Thyroid gland (tissue), 4 donors: Measurements from ENCODE around the gene USP48. TPM values are rescaled to one million over a fixed set of nuclear protein-coding genes. Genes with fewer than 3 reads are reported as not detected.
"Not testable (repeated sequence)": the region's sequence is repeated elsewhere in the genome, so short reads cannot be mapped to it uniquely, and the experiment has no call there.

Experiments used
- DNase-seq, 2 donors: peaks; one replicate each; pipeline ENCODE4 v3.0.0-alpha.2; 2019
- H3K27ac ChIP-seq, 3 donors: fragments of 200-600 bp; sonication (generic); 1 replicate in 2 of 3; 2 replicates in 1 of 3; pipeline ENCODE4 v1.5.1; 2016 to 2019; ENCODE audit warnings: mild to moderate bottlenecking in 1 of 3, moderate library complexity in 1 of 3
- H3K27me3 ChIP-seq: fragments of 200-600 bp; sonication (generic); one replicate; pipeline ENCODE4 v1.5.1; 2019
- H3K36me3 ChIP-seq, 2 donors: fragments of 200-600 bp; sonication (generic); one replicate each; pipeline ENCODE4 v1.5.1; 2016 to 2019
- H3K4me1 ChIP-seq, 2 donors: fragments of 200-600 bp; sonication (generic); one replicate each; pipeline ENCODE4 v1.5.1; 2017 to 2019
- H3K4me3 ChIP-seq, 3 donors: fragments of 200-600 bp; sonication (generic); replicated peaks in 1 of 3; 1 replicate in 2 of 3; 2 replicates in 1 of 3; pipeline ENCODE4 v1.5.1; 2016; ENCODE audit warnings: mild to moderate bottlenecking in 1 of 3
- H3K9me3 ChIP-seq: fragments of 200-600 bp; sonication (generic); one replicate; pipeline ENCODE4 v1.5.1; 2017
- CTCF ChIP-seq, 6 experiments: fragments of 200-600 bp in 3 of 6; fragments of 450-650 bp in 3 of 6; sonication (generic) in 3 of 6; IDR thresholded peaks; one replicate each; pipeline ENCODE4 v1.5.1; 2016 to 2019; ENCODE audit warnings: antibody characterized with exemption in 6 of 6, mild to moderate bottlenecking in 2 of 6, inconsistent platforms in 1 of 6, moderate library complexity in 1 of 6
- POLR2A ChIP-seq, 2 donors: fragments of 450-650 bp; IDR thresholded peaks; one replicate each; pipeline ENCODE4 v1.6.1; 2017; ENCODE audit warnings: antibody characterized with exemption in 2 of 2, mild to moderate bottlenecking in 2 of 2, moderate library complexity in 1 of 2
- WGBS, 2 donors: methylation state at CpG; one replicate each; pipeline ENCODE4 v1.1.5; 2017; 5-methylcytosine and 5-hydroxymethylcytosine counted together
- intact Hi-C: fragments of 100-400 bp; cut with DNase I; formaldehyde crosslinking; loops from one replicate; pipeline ENCODE4 v1.15.1; 2023
- total RNA-seq, 4 donors: library from RNA; depleted of rRNA; stranded (reverse); fragments of >200 nt; gene quantifications; one replicate each; pipeline ENCODE4 v1.2.3, GENCODE V29; 2016

USP48 gene
- total RNA-seq, 4 donors from 2014 or later = 77.4 to 113 (median 88.5) TPM

GRCh38 chr1:21634806-21635535 is 148.0 kb downstream of the USP48 start:
- TF ChIP-seq POLR2A (IDR thresholded peaks at IDR 0.05) = peak in 1 of 2 donors; percentile 34
- TF ChIP-seq CTCF (IDR thresholded peaks at IDR 0.05) = peak in 2 of 6 experiments; percentile 24 to 32
- no peak overlapping the region for H3K4me3 ChIP-seq
- no peaks in the 10 kb centered on the region for H3K27me3 ChIP-seq
- peak; percentile 75 to 78 for DNase-seq
- intact Hi-C loops = no loop called here
- no peaks in the 10 kb centered on the region for H3K9me3 ChIP-seq
- peak overlapping the region; percentile 93 to 96 (median 94) for H3K27ac ChIP-seq
- WGBS, 2 donors = 31 to 44% methylated on average over 10 to 12 of the region's 12 CpGs
- H3K36me3 ChIP-seq = no peaks in the 10 kb centered on the region
- peaks cover 72 to 86% of the 10 kb centered on the region in 2 donors for H3K4me1 ChIP-seq

- TF ChIP-seq POLR2A (IDR thresholded peaks at IDR 0.05) (peak in 1 of 2 donors; percentile 19), CTCF (IDR thresholded peaks at IDR 0.05) (no peak)
- H3K9me3 ChIP-seq = no peaks in the 10 kb centered on the region
- DNase-seq = peak; percentile 98
- intact Hi-C loops = no loop called here
- peaks cover 64 to 84% of the 10 kb centered on the region in 2 donors for H3K4me1 ChIP-seq
- no peaks in the 10 kb centered on the region for H3K36me3 ChIP-seq
- H3K4me3 ChIP-seq = no peak overlapping the region
- no peaks in the 10 kb centered on the region for H3K27me3 ChIP-seq
- 15 to 65% methylated on average over 2 to 9 of the region's 18 CpGs for WGBS, 2 donors
- H3K27ac ChIP-seq = peak overlapping the region; percentile 93 to 96 (median 94)
Observed at GRCh38 chr1:21633992-21634805, 148.8 kb downstream of the USP48 start.

GRCh38 chr1:21633141-21633755 is 149.7 kb downstream of the USP48 start:
- no peaks in the 10 kb centered on the region for H3K27me3 ChIP-seq
- no peaks in the 10 kb centered on the region for H3K36me3 ChIP-seq
- peak; percentile 87 to 89 for DNase-seq
- peak in 1 of 2 donors; percentile 52 for TF ChIP-seq POLR2A (IDR thresholded peaks at IDR 0.05)
- TF ChIP-seq CTCF (IDR thresholded peaks at IDR 0.05) = peak in 4 of 6 experiments; percentile 27 to 89 (median 42)
- no peak overlapping the region for H3K4me3 ChIP-seq
- H3K27ac ChIP-seq = peak overlapping the region; percentile 93 to 96 (median 94)
- WGBS, 2 donors = 42 to 47% methylated on average over 6 of the region's 7 CpGs
- H3K9me3 ChIP-seq = no peaks in the 10 kb centered on the region
- intact Hi-C loops = no loop called here
- peaks cover 59 to 82% of the 10 kb centered on the region in 2 donors for H3K4me1 ChIP-seq

- WGBS, 2 donors = 38 to 44% methylated on average over 17 to 18 of the region's 19 CpGs
- no peaks in the 10 kb centered on the region for H3K27me3 ChIP-seq
- no peak overlapping the region for H3K4me3 ChIP-seq
- peak; percentile 51 to 53 for DNase-seq
- H3K9me3 ChIP-seq = no peaks in the 10 kb centered on the region
- H3K4me1 ChIP-seq = peaks cover 49 to 71% of the 10 kb centered on the region in 2 donors
- no peaks in the 10 kb centered on the region for H3K36me3 ChIP-seq
- intact Hi-C loops = no loop called here
- H3K27ac ChIP-seq = peak overlapping the region; percentile 93 to 96 (median 94)
- TF ChIP-seq CTCF (IDR thresholded peaks at IDR 0.05) (no peak), POLR2A (IDR thresholded peaks at IDR 0.05) (no peak)
Observed at GRCh38 chr1:21631944-21632887, 150.7 kb downstream of the USP48 start.

GRCh38 chr1:21631590-21631943 is 151.4 kb downstream of the USP48 start:
- H3K9me3 ChIP-seq, H3K4me3 ChIP-seq, H3K27me3 ChIP-seq, intact Hi-C loops, DNase-seq, H3K36me3 ChIP-seq: not testable (repeated sequence)
- peak overlapping the region; percentile 93 to 96 (median 94) for H3K27ac ChIP-seq
- peaks cover 45 to 66% of the 10 kb centered on the region in 2 donors for H3K4me1 ChIP-seq
- 85 to 88% methylated on average over 8 of the region's 8 CpGs for WGBS, 2 donors
